Gastroesophageal sphincter (tissue), 4 donors: ENCODE results near the gene CXCL1. TPM values are rescaled to one million over a fixed set of nuclear protein-coding genes. Genes with fewer than 3 reads are reported as not detected.

ENCODE experiments used
- ATAC-seq: fragments of 150-250 bp; one replicate; pipeline ENCODE4 v1.9.1; 2016; ENCODE audit warnings: mild to moderate bottlenecking, moderate library complexity
- H3K27ac ChIP-seq, 4 donors: fragments of 200-600 bp; sonication (generic) in 3 of 4; 1 replicate in 3 of 4; 2 replicates in 1 of 4; pipeline ENCODE4 v1.5.1; 2016 to 2019
- H3K27me3 ChIP-seq: fragments of 200-600 bp; sonication (generic); one replicate; pipeline ENCODE4 v1.5.1; 2019
- H3K36me3 ChIP-seq, 2 donors: fragments of 200-600 bp; sonication (generic); one replicate each; pipeline ENCODE4 v1.5.1; 2019; ENCODE audit warnings: control low read depth in 1 of 2
- H3K4me1 ChIP-seq, 3 donors: fragments of 200-600 bp; sonication (generic); 1 replicate in 2 of 3; 2 replicates in 1 of 3; pipeline ENCODE4 v1.5.1; 2016 to 2019; ENCODE audit warnings: control low read depth in 2 of 3
- H3K4me3 ChIP-seq, 2 donors: fragments of 200-600 bp; sonication (generic); one replicate each; pipeline ENCODE4 v1.5.1; 2019; ENCODE audit warnings: mild to moderate bottlenecking in 1 of 2, moderate library complexity in 1 of 2
- H3K9me3 ChIP-seq, 3 donors: fragments of 200-600 bp; sonication (generic); one replicate each; pipeline ENCODE4 v1.5.1; 2017 to 2019; ENCODE audit warnings: control low read depth in 2 of 3
- EP300 ChIP-seq: sonication (generic); formaldehyde crosslinking; IDR thresholded peaks from one replicate; pipeline ENCODE4 v1.6.1; 2017; ENCODE audit warnings: antibody characterized with exemption, mild to moderate bottlenecking
- POLR2A ChIP-seq, 2 donors: fragments of 450-650 bp; IDR thresholded peaks; one replicate each; pipeline ENCODE4 v1.6.1; 2017; ENCODE audit warnings: antibody characterized with exemption in 2 of 2, mild to moderate bottlenecking in 2 of 2, moderate library complexity in 1 of 2
- POLR2AphosphoS5 ChIP-seq: sonication (generic); formaldehyde crosslinking; IDR thresholded peaks from one replicate; pipeline ENCODE4 v1.6.1; 2017; ENCODE audit warnings: antibody characterized with exemption
- WGBS, 2 donors: methylation state at CpG; one replicate each; pipeline ENCODE4 v1.1.5; 2018; ENCODE audit warnings: low coverage in 1 of 2; 5-methylcytosine and 5-hydroxymethylcytosine counted together
- total RNA-seq, 4 donors: library from RNA; depleted of rRNA; stranded (reverse); fragments of >200 nt; gene quantifications; one replicate each; pipeline ENCODE4 v1.1.0, GENCODE V29; 2016
- TF ChIP-seq, protein P1 (sequence below), 4 experiments: fragments of 200-600 bp in 2 of 4; fragments of 450-650 bp in 2 of 4; sonication (generic) in 1 of 4; IDR thresholded peaks; one replicate each; pipeline ENCODE4 v1.5.1; 2017 to 2019; ENCODE audit warnings: antibody characterized with exemption in 4 of 4, mild to moderate bottlenecking in 2 of 4, moderate library complexity in 2 of 4

The CXCL1 gene
- total RNA-seq, 4 donors from 2014 or later, result 1.6 to 10.5 (median 3.1) TPM; not detected in 1

DNA sequence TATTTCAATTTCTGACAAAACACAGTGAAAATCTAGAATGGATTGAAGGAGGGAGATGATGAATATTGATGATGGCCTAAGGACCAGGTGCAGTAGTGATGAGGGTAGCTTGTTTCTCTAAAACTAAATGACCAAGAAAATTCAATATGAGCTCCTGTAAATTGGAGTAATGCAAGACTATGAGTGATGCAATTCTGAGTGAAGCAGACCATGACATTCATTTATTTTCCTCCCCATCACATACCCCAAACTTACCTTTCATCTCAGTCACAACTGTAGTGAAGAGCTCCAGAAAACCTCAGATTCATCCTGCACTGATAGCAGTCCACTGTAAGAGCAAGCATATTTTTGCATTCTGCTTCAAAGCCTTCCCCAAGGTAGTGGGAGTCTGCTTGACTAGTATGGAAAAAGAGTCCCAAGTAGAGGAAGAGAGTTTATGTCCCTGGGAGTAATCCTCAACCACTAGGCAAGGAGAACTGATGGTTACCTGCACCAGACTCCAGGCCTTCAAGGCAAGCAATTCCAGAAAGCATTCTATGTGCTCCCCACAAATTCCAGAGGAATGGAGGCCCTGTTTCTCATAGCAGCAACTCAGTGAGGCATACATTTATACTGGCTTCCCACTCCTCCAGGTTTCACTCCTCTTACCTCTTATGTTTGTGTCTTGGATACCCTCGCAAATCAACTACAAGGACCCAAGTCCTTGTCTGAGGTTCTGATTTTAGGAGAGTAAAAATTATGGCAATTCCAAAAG lies 47.2 kb downstream of the CXCL1 start:
- Histone ChIP-seq H3K27me3 (no peaks in the 10 kb centered on the region), H3K4me1 (no peaks in the 10 kb centered on the region), H3K9me3 (no peaks in the 10 kb centered on the region), H3K4me3 (no peak overlapping the region), H3K36me3 (no peaks in the 10 kb centered on the region), H3K27ac (no peak overlapping the region)
- ATAC-seq, result no peak
- TF ChIP-seq POLR2A (IDR thresholded peaks at IDR 0.05), result no peak
- TF ChIP-seq EP300, result no peak
- no peak for TF ChIP-seq POLR2AphosphoS5
- TF ChIP-seq, protein P1, sequence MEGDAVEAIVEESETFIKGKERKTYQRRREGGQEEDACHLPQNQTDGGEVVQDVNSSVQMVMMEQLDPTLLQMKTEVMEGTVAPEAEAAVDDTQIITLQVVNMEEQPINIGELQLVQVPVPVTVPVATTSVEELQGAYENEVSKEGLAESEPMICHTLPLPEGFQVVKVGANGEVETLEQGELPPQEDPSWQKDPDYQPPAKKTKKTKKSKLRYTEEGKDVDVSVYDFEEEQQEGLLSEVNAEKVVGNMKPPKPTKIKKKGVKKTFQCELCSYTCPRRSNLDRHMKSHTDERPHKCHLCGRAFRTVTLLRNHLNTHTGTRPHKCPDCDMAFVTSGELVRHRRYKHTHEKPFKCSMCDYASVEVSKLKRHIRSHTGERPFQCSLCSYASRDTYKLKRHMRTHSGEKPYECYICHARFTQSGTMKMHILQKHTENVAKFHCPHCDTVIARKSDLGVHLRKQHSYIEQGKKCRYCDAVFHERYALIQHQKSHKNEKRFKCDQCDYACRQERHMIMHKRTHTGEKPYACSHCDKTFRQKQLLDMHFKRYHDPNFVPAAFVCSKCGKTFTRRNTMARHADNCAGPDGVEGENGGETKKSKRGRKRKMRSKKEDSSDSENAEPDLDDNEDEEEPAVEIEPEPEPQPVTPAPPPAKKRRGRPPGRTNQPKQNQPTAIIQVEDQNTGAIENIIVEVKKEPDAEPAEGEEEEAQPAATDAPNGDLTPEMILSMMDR (IDR thresholded peaks at IDR 0.05), result no peak
- WGBS, 2 donors, result 100% methylated on average over 1 of the region's 1 CpG

DNA sequence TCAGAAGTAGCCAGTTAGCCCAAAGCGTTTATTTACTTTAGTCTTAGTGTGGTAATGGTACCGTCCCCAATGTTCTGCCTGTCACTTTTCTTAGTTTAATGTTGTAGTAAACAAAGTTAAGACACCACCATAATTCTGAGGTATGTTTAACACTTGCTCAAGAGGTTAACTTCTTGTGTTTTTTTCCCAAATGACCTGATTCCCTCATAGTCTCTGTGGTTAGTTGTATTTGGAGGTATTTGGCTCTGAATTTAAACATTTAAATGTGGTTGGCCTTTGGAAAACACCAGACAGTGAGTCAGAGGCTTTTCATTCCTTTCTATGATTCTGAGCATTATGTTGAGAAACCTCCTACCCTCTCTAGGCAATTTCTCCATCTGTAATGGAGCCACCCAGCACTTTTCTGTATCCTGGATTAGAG lies 47.9 kb downstream of the CXCL1 start:
- Histone ChIP-seq H3K27ac (no peak overlapping the region), H3K9me3 (no peaks in the 10 kb centered on the region), H3K36me3 (no peaks in the 10 kb centered on the region), H3K4me1 (no peaks in the 10 kb centered on the region), H3K27me3 (no peaks in the 10 kb centered on the region), H3K4me3 (no peak overlapping the region)
- TF ChIP-seq EP300 (no peak), POLR2AphosphoS5 (no peak), POLR2A (IDR thresholded peaks at IDR 0.05) (no peak)
- TF ChIP-seq, protein P1 (IDR thresholded peaks at IDR 0.05), result no peak
- ATAC-seq, result peak; percentile 76
- 58 to 59% methylated on average over 2 of the region's 2 CpGs for WGBS, 2 donors

DNA sequence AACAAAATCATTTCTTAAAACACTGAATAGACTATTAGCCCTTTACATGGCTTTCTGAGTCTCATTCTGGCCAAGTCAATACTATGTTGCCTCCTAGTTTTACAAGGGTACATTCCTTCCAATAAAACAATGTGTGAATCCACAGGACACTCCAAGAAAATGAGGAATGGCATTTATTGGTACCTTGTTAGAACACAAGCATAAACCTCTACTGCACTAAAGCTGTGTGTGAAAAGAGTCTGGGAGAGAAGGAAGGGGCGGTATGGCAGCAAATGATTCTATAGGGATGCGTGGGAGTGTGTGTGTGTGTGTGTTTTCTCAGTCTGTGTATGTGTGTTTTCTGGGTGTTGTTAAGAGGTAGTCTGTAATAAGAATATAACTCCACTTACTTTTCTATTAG lies 48.9 kb downstream of the CXCL1 start:
- 93% methylated on average over 2 of the region's 2 CpGs; no CpG with 5 or more reads in 1 of the 2 donors for WGBS, 2 donors
- ATAC-seq, result no peak
- no peaks in the 10 kb centered on the region for H3K4me1 ChIP-seq
- H3K9me3 ChIP-seq, result no peaks in the 10 kb centered on the region
- H3K4me3 ChIP-seq, result no peak overlapping the region
- H3K27ac ChIP-seq, result no peak overlapping the region
- H3K36me3 ChIP-seq, result no peaks in the 10 kb centered on the region
- TF ChIP-seq, protein P1 (IDR thresholded peaks at IDR 0.05), result no peak
- TF ChIP-seq POLR2AphosphoS5 (no peak), EP300 (no peak)
- H3K27me3 ChIP-seq, result no peaks in the 10 kb centered on the region

DNA sequence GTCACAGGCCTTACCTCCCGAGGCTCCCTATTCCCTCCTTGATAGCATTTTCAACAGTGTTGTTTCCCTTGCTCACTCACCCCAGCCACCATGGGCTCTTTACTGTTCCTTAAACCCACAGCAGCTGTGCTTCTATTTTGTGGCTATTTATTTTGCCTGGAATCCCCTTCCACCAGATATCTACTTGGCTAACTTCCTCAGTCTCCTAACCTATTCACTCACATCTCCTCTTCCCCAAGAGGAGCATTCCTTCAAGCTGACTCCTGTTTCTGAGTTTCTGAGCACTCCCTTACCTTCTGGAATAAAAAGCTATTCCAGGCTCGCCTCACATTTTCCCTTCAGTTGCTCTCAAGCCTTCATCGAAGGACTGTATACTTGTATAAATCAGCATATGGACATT lies 50.5 kb downstream of the CXCL1 start:
- Histone ChIP-seq H3K27me3 (no peaks in the 10 kb centered on the region), H3K27ac (no peak overlapping the region), H3K9me3 (no peaks in the 10 kb centered on the region), H3K4me3 (no peak overlapping the region), H3K36me3 (no peaks in the 10 kb centered on the region), H3K4me1 (no peaks in the 10 kb centered on the region)
- TF ChIP-seq POLR2AphosphoS5, result no peak
- no peak for TF ChIP-seq EP300
- WGBS, 2 donors, result 72 to 74% methylated on average over 2 to 3 of the region's 3 CpGs
- ATAC-seq, result no peak

Other genes starting within 250 kb of the CXCL1 start
- gene RASSF6, start 249.0 kb upstream of the CXCL1 start, total RNA-seq, result 1 to 10 TPM in 1 of 4 donors, under 1 TPM in 3; 0.15 to 3.8 (median 0.50) TPM
- gene CXCL8, start 128.8 kb upstream of the CXCL1 start, total RNA-seq, result 1 to 10 TPM in 2 of 4 donors, under 1 TPM in 1, not detected in 1; 0.62 to 1.9 (median 1.2) TPM
- gene CXCL6, start 32.7 kb upstream of the CXCL1 start, total RNA-seq, result 1 to 10 TPM in 1 of 4 donors, not detected in 3; 1.1 TPM
- gene PF4V1, start 16.1 kb upstream of the CXCL1 start, total RNA-seq, result not detected
- gene PF4, start 112.6 kb downstream of the CXCL1 start, total RNA-seq, result not detected
- gene PPBP, start 118.8 kb downstream of the CXCL1 start, total RNA-seq, result not detected
- gene CXCL5, start 129.3 kb downstream of the CXCL1 start, total RNA-seq, result 1 to 10 TPM in 1 of 4 donors, under 1 TPM in 2, not detected in 1; 0.19 to 1.3 (median 0.42) TPM
- gene CXCL3, start 169.3 kb downstream of the CXCL1 start, total RNA-seq, result 1 to 10 TPM in 1 of 4 donors, not detected in 3; 1.9 TPM
- 10 to 100 TPM in 1 of 4 donors, 1 to 10 TPM in 3; 2.5 to 22.8 (median 5.9) TPM for gene CXCL2, start 229.8 kb downstream of the CXCL1 start, total RNA-seq